Erythroblast (primary cell): ENCODE data around the gene CDC7.

Experiments used
- GATA1 ChIP-seq: IDR thresholded peaks from 2 replicates; pipeline ENCODE4 v1.6.1; 2011; ENCODE audit warnings: low read depth, mild to moderate bottlenecking, control low read depth, low read length, moderate library complexity
- POLR2A ChIP-seq: IDR thresholded peaks from 2 replicates; pipeline ENCODE4 v1.6.1; 2011; ENCODE audit warnings: mild to moderate bottlenecking, low read length

DNA sequence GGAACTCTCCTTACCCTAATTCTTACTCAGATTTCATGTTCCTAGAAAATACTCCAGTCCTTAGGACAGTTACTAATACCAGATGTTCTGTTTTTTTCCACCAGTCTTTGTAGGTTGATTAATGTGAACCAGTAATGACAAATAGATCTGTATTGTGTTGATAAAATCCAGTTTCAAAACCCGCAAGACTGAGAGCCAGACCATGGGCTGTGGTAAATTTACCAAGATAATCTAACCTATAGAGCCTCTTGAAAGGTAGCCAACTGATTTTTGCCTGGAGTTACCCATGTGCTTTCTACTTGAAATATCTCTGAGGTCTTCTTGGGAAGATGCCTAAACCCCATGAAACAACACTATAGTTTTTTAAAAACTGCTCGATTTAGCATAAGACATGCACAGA is 46.5 kb upstream of the CDC7 start:
- TF ChIP-seq POLR2A (no peak), GATA1 (no peak)
